ENCODE results near the gene C1orf232.

Gene C1orf232

DNA sequence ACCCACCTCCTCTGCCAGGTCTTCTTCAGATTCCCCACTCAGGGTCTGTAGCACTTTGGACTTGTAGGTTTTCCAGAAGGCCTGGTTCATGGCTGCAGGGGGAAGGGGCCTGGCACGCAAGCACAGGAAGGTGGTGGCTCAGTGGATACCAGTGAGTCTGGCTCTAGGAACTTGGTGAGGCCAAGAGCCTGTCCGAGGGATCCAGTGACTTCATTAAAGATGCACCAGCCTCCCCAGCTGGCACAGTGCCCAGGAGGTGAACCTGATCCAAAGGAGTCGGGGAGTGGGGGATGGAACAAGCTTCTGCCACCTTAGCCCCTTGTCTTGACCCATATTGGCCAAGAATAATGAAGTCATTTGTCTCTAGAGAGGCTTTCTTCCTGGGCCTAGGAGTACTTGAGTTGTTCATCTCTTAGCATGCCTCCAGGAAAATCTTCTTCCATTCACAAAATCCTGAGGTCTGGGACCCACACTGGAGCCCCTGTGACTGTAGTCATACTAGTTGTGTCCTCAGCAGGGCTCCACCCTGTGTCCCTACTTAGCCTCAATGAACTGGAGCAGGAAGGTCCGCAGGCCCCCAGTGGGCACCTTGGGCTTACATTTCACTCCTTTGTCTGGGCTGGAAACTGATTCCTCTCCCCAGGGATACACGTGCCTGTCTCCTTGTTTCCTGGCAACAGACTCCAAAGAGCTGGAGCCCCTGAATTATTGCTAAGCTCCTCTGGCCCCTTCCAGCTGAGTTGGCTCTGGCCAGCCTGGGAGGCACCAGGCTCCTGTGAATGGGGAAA lies at the start of gene C1orf232:
Gene C1orf232, minus strand, starts transcription at position 554 of the 788 bp plus-strand sequence. Its CDS starts 464 bp downstream, at position 90.
- no peak for DNase-seq

DNA sequence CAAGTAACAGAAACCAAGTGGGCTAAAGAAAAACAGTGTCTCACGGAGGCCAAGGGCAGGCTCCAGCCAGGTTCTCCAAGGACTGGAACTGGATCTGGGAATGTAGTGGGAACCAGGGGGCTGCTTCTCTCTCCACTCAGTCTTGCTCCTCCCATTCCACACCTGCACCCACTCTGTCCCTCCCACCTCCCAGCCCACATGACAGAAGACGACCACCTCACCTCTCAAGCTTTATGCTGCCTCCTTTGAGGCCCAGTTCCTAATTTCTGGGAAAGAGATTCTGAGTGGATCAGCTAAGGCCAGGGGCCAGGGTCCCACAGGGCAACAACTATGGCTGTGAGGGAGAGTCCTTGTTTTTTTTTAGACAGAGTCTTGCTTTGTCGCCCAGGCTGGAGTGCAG lies 46.5 kb upstream of the C1orf232 start:
- no peak for DNase-seq

DNA sequence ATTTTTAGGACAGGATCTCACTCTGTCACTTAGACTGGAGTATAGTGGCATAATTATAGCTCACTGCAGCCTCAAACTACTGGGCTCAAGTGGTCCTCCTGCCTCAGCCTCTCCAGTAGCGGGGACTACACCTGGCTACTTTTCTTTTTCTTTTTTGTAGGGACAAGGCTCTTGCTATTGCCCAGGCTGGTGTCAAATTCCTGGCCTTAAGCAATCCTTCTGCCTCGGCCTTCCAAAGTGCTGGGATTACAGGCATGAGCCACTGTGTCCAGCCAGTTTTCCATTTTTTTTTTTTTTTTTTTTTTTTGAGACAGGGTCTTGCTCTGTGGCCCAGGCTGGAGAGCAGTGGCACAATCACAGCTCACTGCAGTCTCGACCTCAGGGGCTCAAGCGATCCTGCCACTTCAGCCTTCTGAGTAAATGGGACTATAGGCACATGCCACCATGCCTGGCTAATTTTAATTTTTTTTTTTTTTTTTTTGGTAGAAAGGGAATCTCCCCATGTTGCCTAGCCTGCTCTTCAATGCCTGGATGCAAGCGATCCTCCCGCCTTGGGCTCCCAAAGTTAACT lies 44.7 kb upstream of the C1orf232 start:
- no peak for DNase-seq

DNA sequence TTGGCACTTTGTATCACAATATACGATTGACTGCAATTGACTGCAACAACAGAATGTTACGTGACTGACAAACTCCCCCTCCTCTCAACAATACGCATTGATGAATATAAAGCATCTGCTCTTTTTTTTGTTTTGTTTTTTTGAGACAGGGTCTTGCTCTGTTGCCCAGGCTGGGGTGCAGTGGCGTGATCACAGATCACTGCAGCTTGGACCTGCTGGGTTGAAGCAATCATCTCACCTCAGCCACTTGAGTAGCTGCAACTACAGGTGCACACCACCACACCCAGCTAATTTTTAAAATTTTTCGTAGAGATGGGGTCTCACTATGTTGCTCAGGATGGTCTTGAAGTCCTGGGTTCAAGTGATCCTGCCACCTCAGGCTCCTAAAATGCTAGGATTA lies 44.0 kb upstream of the C1orf232 start:
- no peak for DNase-seq

DNA sequence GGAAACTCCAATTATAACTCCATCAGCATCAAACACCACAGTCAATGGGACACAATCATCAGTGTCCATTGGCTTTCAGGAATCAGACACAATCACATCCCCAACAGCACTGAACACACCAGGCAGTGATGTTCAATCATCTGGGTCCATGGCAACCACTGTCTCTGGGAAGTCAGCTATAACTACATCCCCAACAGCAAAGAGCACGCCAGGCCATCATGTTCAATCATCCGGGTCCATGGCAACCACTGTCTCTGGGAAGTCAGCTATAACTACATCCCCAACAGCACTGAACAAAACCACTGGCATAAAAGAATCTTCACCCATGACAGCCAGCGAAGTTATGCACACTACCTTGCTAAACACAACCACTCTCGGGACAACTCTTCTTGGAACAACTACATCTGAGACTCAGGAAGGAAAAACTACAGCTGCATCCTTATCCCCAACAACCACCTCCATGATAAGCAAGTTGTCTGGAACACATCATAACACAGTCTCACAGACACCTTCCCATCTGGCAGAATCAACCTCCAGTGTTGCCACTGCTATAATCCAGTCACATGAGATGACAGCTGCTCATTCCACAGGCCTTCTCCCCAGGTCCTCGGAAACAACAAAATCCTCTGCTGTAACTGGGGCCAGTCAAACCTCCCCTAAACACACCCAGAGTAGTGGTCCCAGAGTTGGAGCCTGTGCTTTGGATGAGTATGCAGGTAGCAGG lies 41.5 kb upstream of the C1orf232 start:
- no peak for DNase-seq

DNA sequence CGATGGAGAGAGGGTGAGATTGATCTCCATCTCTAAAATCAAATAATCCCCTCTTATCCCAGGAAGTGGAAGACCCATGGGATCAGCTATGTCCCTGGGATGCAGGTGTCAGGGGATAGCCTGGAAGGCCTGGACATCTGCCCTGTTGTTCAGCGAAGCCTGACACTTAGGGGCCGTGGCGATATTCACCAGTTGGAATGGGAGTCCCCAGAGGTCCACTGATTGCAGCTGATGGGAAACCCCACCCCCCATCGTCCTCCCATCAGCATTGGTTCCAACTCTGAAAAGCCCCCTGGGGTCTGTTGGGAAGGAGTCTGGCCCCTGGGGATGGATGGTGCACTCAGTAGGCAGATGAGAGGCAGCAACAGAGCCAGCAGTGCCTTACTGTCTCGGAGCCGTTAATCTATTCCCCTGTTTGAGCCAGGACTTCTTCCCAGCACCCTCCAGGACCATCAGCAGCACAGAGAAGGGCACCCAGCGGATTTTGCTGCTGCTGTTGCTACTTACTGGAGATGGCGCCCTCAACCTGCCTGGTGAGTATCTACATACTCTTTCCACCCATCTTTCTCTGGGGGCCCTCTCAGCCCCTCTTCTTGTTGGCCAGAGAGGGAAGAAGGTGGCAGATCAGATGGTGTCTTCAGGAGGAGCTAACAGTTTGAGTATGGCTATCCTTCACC lies 35.0 kb upstream of the C1orf232 start:
- no peak for DNase-seq

DNA sequence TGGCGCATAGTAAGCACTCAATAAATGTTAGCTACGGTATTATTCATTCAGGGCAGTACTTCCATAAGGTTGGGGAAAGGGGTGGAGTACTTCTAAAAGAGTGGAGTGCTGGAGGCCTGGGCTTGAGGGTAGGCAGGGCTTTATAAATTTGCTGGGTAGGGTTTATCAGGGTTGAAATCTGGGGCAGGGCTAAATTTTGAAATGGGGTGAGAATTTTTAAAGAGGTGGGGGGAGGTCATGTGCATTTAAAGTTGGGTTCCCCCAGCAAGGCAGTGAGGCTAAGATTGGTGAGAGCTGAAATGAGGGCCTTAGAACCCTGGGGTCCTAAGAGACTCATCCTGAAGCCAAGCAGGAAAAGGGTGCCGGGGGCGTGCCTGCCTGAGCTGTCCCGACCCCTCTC lies 31.6 kb upstream of the C1orf232 start:
- DNase-seq: no peak

DNA sequence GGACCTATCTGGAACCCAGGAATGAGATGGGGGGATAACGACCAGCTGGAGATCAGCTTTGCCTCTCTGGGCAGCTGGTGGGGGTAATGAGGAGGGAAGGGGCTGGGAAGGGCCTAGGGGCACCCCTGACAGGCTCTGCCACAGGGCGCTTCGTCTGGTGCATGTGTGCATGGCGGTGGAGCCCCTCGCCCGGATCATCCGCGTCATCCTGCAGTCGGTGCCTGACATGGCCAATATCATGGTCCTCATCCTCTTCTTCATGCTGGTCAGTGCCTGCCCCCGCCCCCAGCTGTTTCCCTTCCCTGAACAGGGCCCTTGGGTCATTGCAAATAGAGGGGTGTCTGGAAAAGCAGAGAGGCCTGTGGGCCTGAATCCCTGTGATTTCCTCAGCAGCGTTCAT lies 29.1 kb upstream of the C1orf232 start:
- DNase-seq: no peak

DNA sequence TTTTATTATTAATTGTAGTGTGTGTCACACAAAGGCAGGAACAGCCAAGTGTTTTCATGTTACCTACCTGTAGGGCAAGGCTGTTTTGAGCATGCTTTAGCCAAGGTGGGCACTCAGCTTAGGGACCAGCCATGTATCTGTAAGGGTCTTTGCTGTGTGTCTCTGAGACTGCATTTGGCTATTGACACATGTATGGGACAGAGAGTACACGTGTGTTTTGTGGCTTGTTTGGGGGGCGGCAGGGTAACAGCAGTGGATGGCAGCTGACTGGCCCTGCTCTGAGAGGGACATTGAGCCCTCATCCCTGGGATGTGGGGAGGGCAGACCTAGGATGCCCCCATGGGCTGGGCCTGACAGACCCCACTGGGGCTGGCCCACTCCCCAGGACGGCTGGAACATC lies 28.5 kb upstream of the C1orf232 start:
- DNase-seq: no peak

DNA sequence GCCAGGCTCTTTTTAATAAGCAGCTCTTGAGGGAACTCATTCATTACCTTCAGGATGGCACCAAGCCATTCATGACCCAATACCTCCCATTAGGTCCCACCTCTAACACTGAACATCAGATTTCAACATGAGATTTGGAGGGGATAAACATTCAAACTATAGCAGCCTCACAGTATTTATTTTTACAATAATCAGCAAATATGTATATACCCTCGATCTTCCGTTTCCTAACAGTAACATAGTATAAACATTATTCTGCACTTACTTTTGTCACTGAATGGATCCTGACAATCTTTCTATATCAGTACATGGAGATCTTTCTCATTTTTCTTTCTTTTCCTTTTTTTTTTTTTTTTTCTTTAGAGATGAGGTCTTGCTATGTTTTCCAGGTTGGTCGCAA lies 27.0 kb upstream of the C1orf232 start:
- DNase-seq: no peak

DNA sequence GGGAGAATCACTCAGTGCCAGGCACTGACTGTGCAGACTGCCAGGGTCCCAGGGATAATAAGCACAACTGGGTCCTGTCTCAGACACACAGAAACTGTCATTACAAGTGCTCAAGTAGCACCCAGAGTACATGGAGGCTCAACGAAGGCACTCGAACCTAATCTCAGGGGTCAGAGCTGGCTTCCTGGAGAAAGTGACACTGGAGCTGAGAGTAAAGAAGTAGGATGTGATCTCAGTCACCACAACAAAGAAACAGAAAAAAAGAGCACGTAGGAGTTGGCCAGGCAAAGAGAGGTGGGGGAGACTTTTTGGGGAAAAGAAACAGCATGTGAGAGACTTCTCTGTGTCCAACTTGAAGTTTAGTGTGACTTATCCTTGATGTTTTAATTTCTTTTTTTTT lies 23.0 kb upstream of the C1orf232 start:
- DNase-seq: no peak

DNA sequence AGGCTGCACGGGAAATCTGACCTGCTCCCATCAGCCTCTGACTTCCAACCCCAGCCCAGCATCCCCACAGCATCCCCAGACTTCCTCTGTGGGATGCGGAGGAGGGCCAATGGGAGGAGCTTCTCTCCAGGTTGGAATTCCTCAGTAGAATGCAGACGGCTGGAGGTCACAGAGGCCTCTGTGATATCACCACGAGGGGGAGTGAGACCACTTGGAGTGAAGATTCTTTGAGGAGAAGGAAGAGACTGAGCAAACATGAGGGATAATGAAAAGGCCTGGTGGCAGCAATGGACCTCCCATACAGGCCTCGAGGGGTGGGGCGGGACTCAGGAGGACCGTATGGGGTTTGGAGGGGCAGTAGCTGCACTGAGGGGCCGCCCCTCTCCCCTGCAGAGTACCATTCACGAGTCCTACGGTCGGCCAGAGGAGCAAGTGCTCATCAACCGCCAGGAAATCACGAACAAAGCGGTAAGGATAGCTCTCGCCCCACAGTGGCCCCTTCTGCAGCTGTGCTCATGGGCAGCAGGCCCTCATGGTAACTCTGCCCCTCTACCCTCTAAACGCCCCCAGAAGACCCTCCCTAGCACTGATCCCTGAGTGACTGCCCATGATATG lies 21.7 kb upstream of the C1orf232 start, which contains the start of gene CATSPER4:
Gene CATSPER4, plus strand, starts transcription at position 230 of the 615 bp plus-strand sequence. Its CDS starts 26 bp downstream, at position 256.
- DNase-seq: no peak

DNA sequence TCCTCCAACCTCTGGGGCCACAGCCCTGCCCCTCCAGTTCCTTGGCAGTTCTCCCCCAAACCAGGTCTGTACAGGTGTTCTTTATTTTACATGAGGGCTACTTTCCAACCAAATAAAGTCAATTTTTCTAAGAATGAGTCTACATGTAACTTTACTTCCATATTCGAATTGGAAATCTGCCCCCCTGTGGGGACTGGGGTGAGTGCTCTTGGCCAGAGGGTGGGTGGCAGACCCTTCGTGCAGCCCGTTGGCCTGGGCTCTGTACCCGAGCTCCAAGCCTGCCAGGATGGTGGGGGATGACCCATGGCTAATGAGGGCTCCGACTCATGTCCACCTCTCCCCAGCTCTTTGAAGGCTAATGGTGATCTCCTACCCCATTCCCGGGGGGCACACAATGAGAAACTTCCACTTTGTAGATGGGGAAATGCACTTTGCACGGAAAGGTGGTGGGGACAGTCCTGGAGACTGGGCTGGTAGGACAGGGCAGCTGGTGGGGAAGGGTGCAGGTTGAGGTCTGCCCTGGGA lies 21.1 kb upstream of the C1orf232 start:
- no peak for DNase-seq

DNA sequence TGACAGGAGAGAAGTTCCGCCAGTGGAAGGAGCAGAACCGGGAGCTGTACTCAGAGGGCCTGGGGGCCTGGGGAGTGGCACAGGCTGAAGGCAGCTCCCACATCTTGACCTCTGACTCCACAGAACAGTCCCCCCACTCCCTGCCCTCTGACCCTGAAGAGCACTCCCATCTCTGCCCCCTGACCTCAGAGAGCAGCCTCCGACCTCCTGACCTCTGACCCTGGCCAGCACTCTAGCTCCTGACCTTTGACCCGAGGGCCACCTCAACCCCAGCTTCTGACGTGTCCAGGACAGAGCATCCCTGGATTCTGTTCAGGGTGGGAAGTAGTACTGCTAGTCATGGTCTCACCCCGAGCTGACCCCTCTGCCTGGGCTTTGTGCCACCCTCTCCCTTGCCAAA lies 20.6 kb upstream of the C1orf232 start:
- no peak for DNase-seq

DNA sequence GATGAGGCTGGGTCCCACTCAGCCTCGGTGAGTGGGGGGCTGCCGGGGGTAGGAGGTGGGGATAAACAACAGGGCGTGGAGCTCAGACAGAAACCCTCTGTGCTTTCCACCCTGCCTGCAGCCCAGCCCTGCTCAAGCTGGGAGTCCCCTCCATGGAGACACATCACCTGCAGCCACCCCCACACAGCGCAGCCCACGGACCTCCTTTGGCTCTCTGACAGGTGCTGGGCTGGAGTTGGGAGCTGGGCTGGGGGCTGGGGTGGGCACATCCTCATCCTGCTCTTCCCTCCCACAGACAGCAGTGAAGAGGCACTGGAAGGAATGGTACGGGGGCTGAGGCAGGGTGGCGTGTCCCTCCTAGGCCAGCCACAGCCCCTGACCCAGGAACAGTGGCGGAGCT lies 19.7 kb upstream of the C1orf232 start:
- DNase-seq: no peak

DNA sequence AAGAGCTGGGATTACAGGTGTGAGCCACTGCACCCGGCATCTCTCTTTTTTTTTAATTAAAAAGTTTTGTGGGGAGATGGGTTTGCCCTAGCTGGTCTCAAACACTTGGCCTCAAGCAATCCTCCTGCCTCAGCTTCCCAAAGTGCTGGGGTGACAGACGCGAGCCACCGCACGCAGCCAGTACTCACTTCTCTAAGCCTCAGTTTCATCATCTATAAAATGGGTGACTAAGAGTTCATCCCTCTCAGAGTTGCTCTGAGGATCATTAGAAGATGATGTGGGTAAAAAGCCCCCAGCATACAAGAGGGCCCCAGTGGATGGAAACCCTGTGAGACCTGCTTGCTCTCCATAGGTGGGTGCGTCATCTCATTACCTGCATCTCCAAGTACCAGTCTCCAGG lies 19.1 kb upstream of the C1orf232 start:
- DNase-seq: no peak

DNA sequence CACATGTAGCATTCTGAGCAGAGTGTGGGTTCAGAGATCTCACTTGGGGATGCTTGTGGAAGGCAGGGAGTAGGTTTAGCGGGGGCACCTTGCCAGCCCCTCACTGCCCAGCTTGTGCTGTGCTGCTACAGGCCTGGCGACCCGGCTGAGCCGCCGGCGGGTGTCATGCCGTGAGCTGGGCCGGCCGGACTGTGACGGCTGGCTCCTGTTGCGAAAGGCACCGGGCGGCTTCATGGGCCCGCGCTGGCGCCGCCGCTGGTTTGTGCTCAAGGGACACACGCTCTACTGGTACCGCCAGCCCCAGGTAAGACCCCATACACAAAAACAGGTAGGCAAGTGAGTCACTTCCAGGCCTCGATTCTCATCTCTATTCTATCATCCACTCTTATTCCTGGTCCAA lies 16.1 kb upstream of the C1orf232 start:
- DNase-seq: no peak

DNA sequence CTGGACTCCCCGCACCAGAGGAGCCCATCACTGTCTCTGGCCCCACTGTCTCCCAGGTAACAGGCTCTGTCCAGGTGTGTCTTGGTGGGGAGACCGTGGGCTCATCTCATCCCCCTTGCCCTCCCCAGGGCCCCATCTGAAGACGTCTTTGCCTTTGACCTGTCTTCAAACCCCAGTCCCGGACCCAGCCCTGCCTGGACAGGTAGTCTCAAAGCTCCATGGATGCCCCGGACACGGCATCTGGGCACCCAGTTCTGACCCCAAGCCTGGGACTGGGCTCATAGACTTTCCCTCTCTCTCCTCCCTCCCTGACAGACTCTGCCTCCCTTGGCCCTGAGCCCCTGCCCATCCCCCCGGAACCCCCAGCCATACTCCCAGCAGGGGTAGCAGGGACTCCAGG lies 15.3 kb upstream of the C1orf232 start:
- DNase-seq: no peak

DNA sequence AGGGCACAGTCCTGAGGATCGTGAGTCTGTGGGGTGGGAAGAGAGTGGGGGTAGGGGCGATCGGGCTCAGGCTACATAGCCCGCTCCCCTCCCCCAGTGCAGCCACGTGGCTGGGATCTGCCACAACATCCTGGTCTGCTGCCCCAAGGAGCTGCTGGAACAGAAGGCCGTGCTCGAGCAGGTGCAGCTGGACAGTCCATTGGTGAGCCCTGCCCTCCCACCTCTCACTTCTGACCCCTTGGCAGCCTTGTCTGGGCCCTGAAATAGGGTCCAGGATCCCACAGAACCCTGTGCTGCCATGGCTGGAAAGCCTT lies 13.6 kb upstream of the C1orf232 start:
- DNase-seq: no peak

DNA sequence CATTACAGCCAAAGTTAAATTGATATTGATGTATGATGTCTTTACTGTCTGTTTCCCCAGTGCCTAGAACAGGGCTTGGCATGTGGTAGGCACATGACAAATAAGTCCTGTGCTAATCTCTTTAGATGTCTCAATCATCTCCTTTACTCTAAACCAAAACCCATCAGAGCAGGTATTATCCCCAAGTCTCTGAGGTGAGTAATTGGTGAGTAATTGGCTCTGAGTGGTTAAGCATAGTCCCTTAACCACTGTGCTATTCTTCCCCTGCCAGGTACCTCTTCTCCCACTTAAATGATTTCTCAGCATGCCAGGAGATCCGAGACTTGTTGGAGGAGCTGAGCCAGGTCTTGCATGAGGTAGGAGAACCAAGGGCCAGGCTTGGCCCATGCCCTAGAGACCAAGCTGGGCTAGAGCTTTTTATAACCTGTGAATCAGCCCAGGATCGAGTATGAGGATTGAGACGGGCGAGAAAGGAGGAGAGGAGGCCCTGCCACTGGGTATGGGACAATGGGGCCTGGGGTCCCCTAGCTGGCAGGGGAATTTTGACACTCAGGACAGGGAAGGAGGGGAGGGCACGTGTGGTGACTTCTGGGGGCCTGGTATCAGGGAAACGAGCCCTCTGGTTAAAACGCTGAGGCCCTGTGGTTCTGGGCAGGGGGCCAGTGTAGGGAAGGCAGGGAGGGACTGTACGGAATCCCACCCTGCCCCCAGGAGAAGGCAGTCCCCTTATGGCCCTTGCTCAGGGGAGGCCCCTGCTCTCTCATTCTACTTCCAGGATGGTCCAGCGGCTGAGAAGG lies 13.0 kb upstream of the C1orf232 start:
- DNase-seq: no peak

DNA sequence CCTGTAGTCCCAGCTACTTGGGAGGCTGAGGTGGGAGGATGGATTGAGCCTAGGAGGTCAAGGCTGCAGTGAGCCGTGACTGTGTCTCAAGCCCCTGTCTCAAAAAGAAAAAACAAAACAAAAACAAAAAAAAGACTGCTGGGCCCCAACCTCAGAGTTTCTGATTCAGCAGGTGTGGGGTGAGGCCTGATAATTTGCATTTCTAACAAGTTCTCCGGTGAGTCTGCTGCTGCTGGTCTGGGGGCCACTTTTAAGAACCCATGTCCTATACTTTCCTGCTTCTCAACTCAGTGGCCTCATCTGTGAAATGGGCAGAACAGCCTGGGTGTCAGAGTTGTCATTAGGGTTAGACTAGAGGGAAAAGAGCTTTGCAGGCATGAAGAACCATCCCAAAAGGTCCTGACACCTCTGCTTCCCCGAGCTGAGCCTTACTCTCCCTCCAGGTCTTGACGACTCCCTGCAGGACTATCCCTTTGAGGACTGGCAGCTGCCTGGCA lies 11.3 kb upstream of the C1orf232 start:
- DNase-seq: no peak

DNA sequence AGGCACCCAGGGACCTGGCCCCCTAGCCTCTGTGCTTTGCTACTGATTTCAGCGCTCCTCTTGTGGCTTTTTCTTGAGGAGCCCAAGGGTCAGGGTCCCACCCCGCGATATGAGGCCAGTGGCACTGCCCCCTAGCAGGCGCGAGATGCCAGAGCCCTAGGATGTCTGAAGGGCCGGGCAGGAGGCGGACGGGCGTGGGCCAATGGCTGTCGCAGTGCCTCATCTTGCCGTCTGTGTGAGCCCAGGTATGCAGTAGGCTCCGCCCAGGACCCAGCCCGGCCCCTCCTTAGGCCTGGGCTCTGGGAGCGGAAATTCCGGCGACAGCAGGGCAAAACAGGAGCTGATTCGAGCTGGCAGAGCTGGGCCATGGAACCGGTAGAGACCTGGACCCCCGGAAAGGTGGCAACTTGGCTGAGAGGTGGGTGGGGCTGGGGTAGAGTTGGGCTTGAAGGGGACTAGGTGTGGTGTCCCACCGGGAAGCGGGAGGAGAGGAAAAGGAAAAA lies 8.5 kb upstream of the C1orf232 start, which contains the start of gene CNKSR1:
Gene CNKSR1, plus strand, starts transcription at position 310 of the 503 bp plus-strand sequence. Its CDS starts 57 bp downstream, at position 367.
- DNase-seq: no peak
